Lower leg skin (tissue), 3 donors: ENCODE results near the gene CACNB3.

Experiments
- CTCF ChIP-seq, 3 donors: fragments of 450-650 bp; IDR thresholded peaks; one replicate each; pipeline ENCODE4 v1.5.1; 2016; ENCODE audit warnings: antibody characterized with exemption in 3 of 3, mild to moderate bottlenecking in 3 of 3, moderate library complexity in 2 of 3
- POLR2A ChIP-seq, 2 donors: fragments of 450-650 bp; IDR thresholded peaks; one replicate each; pipeline ENCODE4 v1.6.1; 2016 to 2017; ENCODE audit warnings: antibody characterized with exemption in 2 of 2, mild to moderate bottlenecking in 1 of 2, moderate library complexity in 1 of 2

- TF ChIP-seq CTCF (IDR thresholded peaks at IDR 0.05) = no peak
- no peak for TF ChIP-seq POLR2A (IDR thresholded peaks at IDR 0.05)
Measured at GRCh38 chr12:48779869-48780268, 38.4 kb upstream of the CACNB3 start.
